ENCODE data around the gene PAM. TPM values are rescaled to one million over a fixed set of nuclear protein-coding genes. Genes with fewer than 3 reads are reported as not detected.

PAM gene
- total and polyA plus RNA-seq, 8 donors, result 27.4 to 322 (median 93.9) TPM

DNA sequence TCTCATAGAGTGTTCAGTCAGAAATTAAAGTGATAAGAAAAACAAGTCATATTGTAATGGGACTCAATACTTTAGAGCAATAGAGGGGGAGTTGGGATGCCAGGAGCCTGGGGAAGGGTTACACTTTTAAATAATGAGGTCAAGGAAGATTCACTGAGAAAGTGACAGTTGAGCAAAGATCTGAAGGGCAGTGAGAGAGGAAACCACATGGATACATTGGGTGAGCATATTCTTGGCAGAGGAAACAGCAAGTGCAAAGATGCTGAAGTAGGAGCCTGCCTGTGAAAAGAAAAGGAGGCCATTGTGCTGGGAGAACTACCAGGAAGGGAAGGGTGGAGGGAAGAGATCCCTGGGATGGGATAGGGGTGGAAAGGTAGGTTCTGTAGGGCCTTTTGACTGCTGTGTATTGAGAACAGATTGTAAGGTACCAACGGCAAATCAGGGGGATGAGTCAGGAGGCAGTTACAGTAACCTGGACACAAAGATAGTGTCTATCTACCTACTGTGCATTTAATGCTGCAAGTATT is 79.4 kb downstream of the PAM start:
- 85 to 96% (median 95%) methylated on average over 1 of the region's 1 CpG for WGBS, 5 donors
- peaks cover 0 to 12% (median 0%) of the 10 kb centered on the region in 4 donors for H3K4me1 ChIP-seq
- no peaks in the 10 kb centered on the region for H3K36me3 ChIP-seq
- no peak overlapping the region for H3K4me3 ChIP-seq
- DNase-seq, result no peak
- TF ChIP-seq EP300 (IDR thresholded peaks at IDR 0.05) (no peak), POLR2AphosphoS5 (IDR thresholded peaks at IDR 0.05) (no peak)
- intact Hi-C loops (cut with DNase I; ENCODE audit: low total_unique reads), result no loop called here
- no peak overlapping the region for H3K27ac ChIP-seq
- H3K9me3 ChIP-seq, result no peaks in the 10 kb centered on the region
- H3K27me3 ChIP-seq, result no peaks in the 10 kb centered on the region

DNA sequence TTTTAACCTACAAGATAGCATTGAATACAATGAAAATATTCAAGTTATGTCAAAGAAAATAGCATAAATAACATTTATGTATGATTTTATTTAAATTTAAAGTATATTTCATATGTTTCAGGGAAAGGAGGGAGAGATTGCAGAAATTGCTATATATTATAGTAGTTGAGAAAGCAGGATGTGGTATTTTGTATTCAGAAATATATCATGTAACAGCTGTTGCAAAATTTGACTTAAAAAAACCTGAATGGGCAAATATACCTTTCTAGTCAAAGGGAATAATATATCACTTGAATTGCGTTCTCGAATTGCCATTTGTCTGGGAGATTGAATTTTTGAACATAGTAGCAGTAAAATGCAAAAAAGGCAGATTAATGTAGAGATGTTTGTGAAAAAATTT is 80.6 kb downstream of the PAM start:
- Histone ChIP-seq H3K27me3 (no peaks in the 10 kb centered on the region), H3K9me3 (no peaks in the 10 kb centered on the region), H3K4me1 (peaks cover 0 to 12% (median 0%) of the 10 kb centered on the region in 4 donors), H3K27ac (no peak overlapping the region), H3K4me3 (no peak overlapping the region), H3K36me3 (no peaks in the 10 kb centered on the region)
- intact Hi-C loops (cut with DNase I; ENCODE audit: low total_unique reads), result no loop called here
- 76 to 93% (median 90%) methylated on average over 2 of the region's 2 CpGs for WGBS, 5 donors
- DNase-seq, result no peak
- no peak for TF ChIP-seq POLR2A (IDR thresholded peaks at IDR 0.05)
- TF ChIP-seq EP300 (IDR thresholded peaks at IDR 0.05), result no peak
- TF ChIP-seq, protein P1, sequence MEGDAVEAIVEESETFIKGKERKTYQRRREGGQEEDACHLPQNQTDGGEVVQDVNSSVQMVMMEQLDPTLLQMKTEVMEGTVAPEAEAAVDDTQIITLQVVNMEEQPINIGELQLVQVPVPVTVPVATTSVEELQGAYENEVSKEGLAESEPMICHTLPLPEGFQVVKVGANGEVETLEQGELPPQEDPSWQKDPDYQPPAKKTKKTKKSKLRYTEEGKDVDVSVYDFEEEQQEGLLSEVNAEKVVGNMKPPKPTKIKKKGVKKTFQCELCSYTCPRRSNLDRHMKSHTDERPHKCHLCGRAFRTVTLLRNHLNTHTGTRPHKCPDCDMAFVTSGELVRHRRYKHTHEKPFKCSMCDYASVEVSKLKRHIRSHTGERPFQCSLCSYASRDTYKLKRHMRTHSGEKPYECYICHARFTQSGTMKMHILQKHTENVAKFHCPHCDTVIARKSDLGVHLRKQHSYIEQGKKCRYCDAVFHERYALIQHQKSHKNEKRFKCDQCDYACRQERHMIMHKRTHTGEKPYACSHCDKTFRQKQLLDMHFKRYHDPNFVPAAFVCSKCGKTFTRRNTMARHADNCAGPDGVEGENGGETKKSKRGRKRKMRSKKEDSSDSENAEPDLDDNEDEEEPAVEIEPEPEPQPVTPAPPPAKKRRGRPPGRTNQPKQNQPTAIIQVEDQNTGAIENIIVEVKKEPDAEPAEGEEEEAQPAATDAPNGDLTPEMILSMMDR (IDR thresholded peaks at IDR 0.05), result no peak
- no peak for TF ChIP-seq POLR2AphosphoS5 (IDR thresholded peaks at IDR 0.05)

DNA sequence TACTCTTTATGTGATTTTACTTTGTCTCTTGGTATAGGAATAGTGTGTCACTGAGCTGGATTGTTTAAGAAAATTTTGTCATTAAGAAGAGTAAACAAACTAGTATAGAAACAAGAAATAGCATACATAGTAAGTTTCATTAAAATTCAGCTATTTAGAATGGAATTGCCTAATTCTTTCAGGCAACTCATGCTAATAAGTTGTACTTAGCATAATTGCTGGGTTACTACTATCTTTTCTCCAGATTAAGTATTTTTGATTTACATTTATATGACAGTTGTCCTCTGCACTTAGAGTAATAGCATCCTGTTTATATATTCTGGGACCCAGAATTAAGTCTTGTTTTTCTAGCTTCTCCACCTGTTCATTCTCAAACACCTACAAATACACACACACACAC is 85.9 kb downstream of the PAM start:
- Histone ChIP-seq H3K27ac (no peak overlapping the region), H3K36me3 (no peaks in the 10 kb centered on the region), H3K4me3 (no peak overlapping the region), H3K9me3 (no peaks in the 10 kb centered on the region), H3K27me3 (no peaks in the 10 kb centered on the region), H3K4me1 (peaks cover 0 to 11% (median 0%) of the 10 kb centered on the region in 4 donors)
- intact Hi-C loops (cut with DNase I; ENCODE audit: low total_unique reads), result no loop called here
- DNase-seq, result no peak
- TF ChIP-seq, protein P1 (IDR thresholded peaks at IDR 0.05), result no peak
- TF ChIP-seq POLR2AphosphoS5 (IDR thresholded peaks at IDR 0.05), result no peak
- TF ChIP-seq EP300 (IDR thresholded peaks at IDR 0.05), result no peak
- TF ChIP-seq POLR2A (IDR thresholded peaks at IDR 0.05), result no peak

DNA sequence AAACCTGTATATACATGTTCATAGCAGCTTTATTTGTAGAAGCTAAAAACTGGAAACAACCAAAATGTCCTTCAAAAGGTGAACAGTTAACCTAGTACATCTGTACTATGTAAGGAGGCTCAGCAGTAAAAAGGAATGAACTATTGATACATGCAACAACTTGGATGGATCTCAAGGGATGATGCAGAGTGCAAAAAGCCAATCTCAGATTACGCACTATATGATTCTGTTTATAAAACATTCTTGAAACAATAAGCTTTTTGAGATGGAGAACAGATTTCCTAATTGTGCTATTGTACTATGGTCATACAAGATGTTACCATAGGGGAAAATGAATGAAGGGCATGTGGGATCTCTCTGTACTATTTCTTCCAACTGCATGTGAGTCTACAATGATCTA is 88.9 kb downstream of the PAM start:
- Histone ChIP-seq H3K9me3 (no peaks in the 10 kb centered on the region), H3K36me3 (peaks cover 0 to 4% (median 0%) of the 10 kb centered on the region in 4 donors), H3K4me3 (no peak overlapping the region), H3K27ac (no peak overlapping the region), H3K27me3 (no peaks in the 10 kb centered on the region), H3K4me1 (no peaks in the 10 kb centered on the region)
- TF ChIP-seq EP300 (IDR thresholded peaks at IDR 0.05), result no peak
- no peak for TF ChIP-seq POLR2A (IDR thresholded peaks at IDR 0.05)
- 97 to 100% (median 98%) methylated on average over 1 of the region's 1 CpG for WGBS, 5 donors
- intact Hi-C loops (cut with DNase I; ENCODE audit: low total_unique reads), result no loop called here
- DNase-seq, result no peak

DNA sequence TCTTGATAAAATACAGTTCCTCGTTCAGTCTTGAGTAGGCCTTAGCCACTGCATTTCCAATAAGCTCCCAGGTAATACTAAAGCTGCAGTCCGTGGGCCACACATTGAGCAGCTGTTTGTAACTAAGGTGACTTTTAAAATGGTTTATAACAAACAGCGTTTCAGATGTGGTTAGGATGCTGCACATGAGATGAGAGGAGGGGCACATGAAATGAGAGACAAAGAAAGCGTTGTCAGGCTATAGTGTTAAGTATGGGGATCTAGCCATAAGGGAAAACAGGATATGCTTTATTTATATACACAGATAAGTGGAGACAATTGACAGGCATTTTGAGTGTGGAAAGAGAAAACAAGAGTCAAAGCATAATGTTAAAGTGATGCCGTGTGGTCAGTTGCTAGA is 89.9 kb downstream of the PAM start:
- H3K9me3 ChIP-seq, result no peaks in the 10 kb centered on the region
- no peak for DNase-seq
- no peak overlapping the region for H3K27ac ChIP-seq
- H3K27me3 ChIP-seq, result no peaks in the 10 kb centered on the region
- intact Hi-C loops (cut with DNase I; ENCODE audit: low total_unique reads), result no loop called here
- H3K4me1 ChIP-seq, result no peaks in the 10 kb centered on the region
- peaks cover 0 to 4% (median 0%) of the 10 kb centered on the region in 4 donors for H3K36me3 ChIP-seq
- WGBS, 5 donors, result 68 to 85% (median 71%) methylated on average over 5 of the region's 5 CpGs
- no peak overlapping the region for H3K4me3 ChIP-seq
- TF ChIP-seq EP300 (IDR thresholded peaks at IDR 0.05), result no peak
- TF ChIP-seq, protein P1 (IDR thresholded peaks at IDR 0.05), result no peak
- no peak for TF ChIP-seq POLR2AphosphoS5 (IDR thresholded peaks at IDR 0.05)
- no peak for TF ChIP-seq POLR2A (IDR thresholded peaks at IDR 0.05)
